ENCODE data around the gene TMEM59L. TPM values are rescaled to one million over a fixed set of nuclear protein-coding genes. Genes with fewer than 3 reads are reported as not detected.
A peak's percentile ranks its signal among the peaks of the same experiment; 100 is the strongest.

Gene TMEM59L
- total and polyA plus RNA-seq, 10 of the 15 experiments (the other 5 are each of a cell fraction or from before 2014, with no cell fraction given), result 0.06 TPM; not detected in 9

DNA sequence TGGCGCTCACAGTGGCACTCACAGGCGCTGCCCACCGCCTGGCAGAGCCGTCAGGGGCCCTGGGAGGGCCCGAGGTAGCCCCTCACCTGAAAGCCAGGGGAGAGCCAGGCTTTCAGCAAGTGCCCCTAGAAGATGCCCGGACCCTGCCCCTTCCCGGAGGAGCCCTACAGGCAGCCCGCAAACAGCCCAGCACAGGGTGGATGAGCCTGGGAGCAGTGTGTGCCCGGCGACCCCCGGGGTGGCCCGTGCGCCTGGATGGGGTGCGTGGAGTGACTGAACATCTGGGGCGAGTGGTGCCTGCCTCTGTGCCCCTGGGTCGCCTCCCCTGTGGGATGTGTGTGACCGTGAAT lies 7.5 kb upstream of the TMEM59L start (continued):
- TF ChIP-seq ZNF687 (IDR thresholded peaks at IDR 0.05), result no peak

DNA sequence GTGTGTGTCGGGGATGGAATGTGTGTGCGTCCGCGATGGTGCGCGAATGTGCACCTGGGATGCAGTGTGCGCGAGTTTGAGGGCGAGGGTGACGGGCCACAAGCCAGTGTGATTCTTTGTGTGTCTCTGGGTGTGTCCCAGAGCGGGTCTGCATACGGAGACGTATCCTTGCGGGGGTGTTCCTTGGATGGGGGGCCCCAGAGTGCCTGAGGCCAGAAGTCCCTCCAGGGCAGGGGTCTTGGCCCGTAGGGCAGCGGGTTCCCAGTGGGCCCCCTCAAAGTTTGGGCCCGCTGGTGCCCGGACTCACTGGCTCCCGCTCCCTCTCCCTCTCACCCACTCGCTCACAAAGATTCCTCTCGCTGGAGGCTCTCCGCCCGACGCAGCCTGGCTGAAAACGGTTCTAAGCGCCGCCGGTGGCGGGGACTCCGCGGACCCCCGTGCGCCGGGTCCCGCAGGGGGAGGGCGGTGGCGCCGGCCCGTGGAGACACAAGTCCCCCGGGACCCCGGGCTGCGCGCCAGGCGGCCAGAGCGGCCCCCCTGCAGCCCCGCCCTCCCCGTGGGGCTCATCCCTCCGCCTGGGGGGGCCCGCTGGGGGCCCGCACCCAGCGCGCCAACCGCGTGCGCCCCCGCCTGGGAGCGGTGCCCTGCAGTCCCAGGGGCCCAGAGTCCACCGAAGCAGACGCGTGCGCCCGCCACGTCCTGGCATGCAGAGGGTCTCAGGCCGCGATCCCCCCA lies 7.0 kb upstream of the TMEM59L start:
- H3K4me2 ChIP-seq (ENCODE audit: control insufficient read depth, insufficient read depth), result no peak overlapping the region
- CTCF ChIA-PET, result no interaction called here
- H3K79me2 ChIP-seq (ENCODE audit: control insufficient read depth, insufficient read depth, low read length), result no peaks in the 10 kb centered on the region
- ATAC-seq (no peak), FAIRE-seq (no peak), DNase-seq (ENCODE audit: low read depth, low spot score) (no peak)
- no peaks in the 10 kb centered on the region for H3K36me3 ChIP-seq (ENCODE audit: control insufficient read depth in 2 of 2, insufficient read depth in 2 of 2, low read length in 1 of 2)
- RAD21 ChIA-PET (ENCODE audit: unreplicated experiment), result no interaction called here
- H3K27me3 ChIP-seq (replicated peaks in 1 of 2; ENCODE audit: control insufficient read depth in 2 of 2, insufficient read depth in 2 of 2, low read length in 1 of 2), result peaks cover 22 to 24% of the 10 kb centered on the region in 2 experiments
- no peaks in the 10 kb centered on the region; the same call in none of the 2 replicates for H4K20me1 ChIP-seq (ENCODE audit: control insufficient read depth, insufficient read depth)
- H3K27ac ChIP-seq (ENCODE audit: control insufficient read depth, insufficient read depth), result no peak overlapping the region
- H3K4me1 ChIP-seq (ENCODE audit: control insufficient read depth, insufficient read depth, low read length), result no peaks in the 10 kb centered on the region
- TF ChIP-seq FOS (IDR thresholded peaks at IDR 0.05; ENCODE audit: borderline replicate concordance, extremely low read depth, insufficient read length), result no peak
- no peak for TF ChIP-seq BHLHE40 (IDR thresholded peaks at IDR 0.05; ENCODE audit: borderline replicate concordance in 1 of 2, low read depth in 2 of 2, low read length in 1 of 2)
- TF ChIP-seq SREBF1 (IDR thresholded peaks at IDR 0.05; ENCODE audit: low read length), result no peak
- peak; percentile 28 for TF ChIP-seq HDAC6 (IDR thresholded peaks at IDR 0.05; ENCODE audit: unreplicated experiment)
- no peak overlapping the region for H2AFZ ChIP-seq (ENCODE audit: control insufficient read depth, low read depth, low read length)
- no peak overlapping the region for H3K9ac ChIP-seq (ENCODE audit: control insufficient read depth, insufficient read depth, low read length)
- 12% methylated on average over 33 of the region's 65 CpGs for WGBS (ENCODE audit: insufficient coverage, insufficient replicate concordance, low lambda C conversion rate, missing lambda C conversion rate)
- no TSS peak for BruUV-seq (replicated peaks)
- H3K9me3 ChIP-seq (replicated peaks; ENCODE audit: control insufficient read depth, insufficient read depth, low read length), result no peaks in the 10 kb centered on the region
- intact Hi-C loops (cut with micrococcal nuclease; ENCODE audit: unreplicated experiment), result no loop called here
- in situ Hi-C loops (cut with MboI), result no loop called here
- SMC1A ChIA-PET (ENCODE audit: uncharacterized antibody, unreplicated experiment), result no interaction called here
- no peak overlapping the region for H3K4me3 ChIP-seq
- POLR2A ChIA-PET, result no interaction called here
